ENCODE results near the gene PRR20G.

Gene PRR20G

GRCh38 chr3:127252446-127252845, 35.4 kb downstream of the PRR20G start:
- Histone ChIP-seq H3K36me3 (ENCODE audit: insufficient read depth, low read length) (no peaks in the 10 kb centered on the region), H3K4me1 (ENCODE audit: insufficient read depth, low read length) (no peaks in the 10 kb centered on the region), H3K9ac (ENCODE audit: low read length) (no peak overlapping the region)

GRCh38 chr3:127250032-127250431, 37.8 kb downstream of the PRR20G start:
- H3K9ac ChIP-seq (ENCODE audit: low read length) = no peak overlapping the region
- no peak overlapping the region for H3K4me3 ChIP-seq (ENCODE audit: low read depth in 1 of 2, low read length in 2 of 2)
- no peaks in the 10 kb centered on the region for H3K36me3 ChIP-seq (ENCODE audit: insufficient read depth, low read length)
- no peaks in the 10 kb centered on the region for H3K9me3 ChIP-seq (ENCODE audit: low read length)
- H3K4me1 ChIP-seq (ENCODE audit: insufficient read depth, low read length) = no peaks in the 10 kb centered on the region
- H3K27ac ChIP-seq (ENCODE audit: low read depth, low read length) = no peak overlapping the region
- H3K27me3 ChIP-seq (ENCODE audit: control insufficient read depth in 1 of 2, insufficient read depth in 2 of 2, low read length in 2 of 2) = no peaks in the 10 kb centered on the region

More at GRCh38 chr3:127252446-127252845, 35.4 kb downstream of the PRR20G start:
- no peaks in the 10 kb centered on the region for H3K9me3 ChIP-seq (ENCODE audit: low read length)
- no peak overlapping the region for H3K4me3 ChIP-seq (ENCODE audit: low read depth in 1 of 2, low read length in 2 of 2)
- no peaks in the 10 kb centered on the region for H3K27me3 ChIP-seq (ENCODE audit: control insufficient read depth in 1 of 2, insufficient read depth in 2 of 2, low read length in 2 of 2)
- H3K27ac ChIP-seq (ENCODE audit: low read depth, low read length) = no peak overlapping the region

GRCh38 chr3:127247292-127247691, 40.6 kb downstream of the PRR20G start:
- H3K9me3 ChIP-seq (ENCODE audit: low read length) = no peaks in the 10 kb centered on the region
- H3K9ac ChIP-seq (ENCODE audit: low read length) = no peak overlapping the region
- no peak overlapping the region for H3K4me3 ChIP-seq (ENCODE audit: low read depth in 1 of 2, low read length in 2 of 2)
- H3K27ac ChIP-seq (ENCODE audit: low read depth, low read length) = no peak overlapping the region
- H3K27me3 ChIP-seq (ENCODE audit: control insufficient read depth in 1 of 2, insufficient read depth in 2 of 2, low read length in 2 of 2) = no peaks in the 10 kb centered on the region
- H3K4me1 ChIP-seq (ENCODE audit: insufficient read depth, low read length) = no peaks in the 10 kb centered on the region
- H3K36me3 ChIP-seq (ENCODE audit: insufficient read depth, low read length) = no peaks in the 10 kb centered on the region

- no peak overlapping the region for H3K9ac ChIP-seq (ENCODE audit: low read length)
- H3K4me1 ChIP-seq (ENCODE audit: insufficient read depth, low read length) = no peaks in the 10 kb centered on the region
- no peak overlapping the region for H3K27ac ChIP-seq (ENCODE audit: low read depth, low read length)
- H3K9me3 ChIP-seq (ENCODE audit: low read length) = no peaks in the 10 kb centered on the region
- no peak overlapping the region for H3K4me3 ChIP-seq (ENCODE audit: low read depth in 1 of 2, low read length in 2 of 2)
- H3K27me3 ChIP-seq (ENCODE audit: control insufficient read depth in 1 of 2, insufficient read depth in 2 of 2, low read length in 2 of 2) = no peaks in the 10 kb centered on the region
- H3K36me3 ChIP-seq (ENCODE audit: insufficient read depth, low read length) = no peaks in the 10 kb centered on the region
Measured at GRCh38 chr3:127238602-127239001, 49.2 kb downstream of the PRR20G start.

- Histone ChIP-seq H3K4me1 (ENCODE audit: insufficient read depth, low read length) (no peaks in the 10 kb centered on the region), H3K27me3 (ENCODE audit: control insufficient read depth in 1 of 2, insufficient read depth in 2 of 2, low read length in 2 of 2) (no peaks in the 10 kb centered on the region), H3K9me3 (ENCODE audit: low read length) (no peaks in the 10 kb centered on the region), H3K27ac (ENCODE audit: low read depth, low read length) (no peak overlapping the region), H3K4me3 (ENCODE audit: low read depth in 1 of 2, low read length in 2 of 2) (no peak overlapping the region), H3K9ac (ENCODE audit: low read length) (no peak overlapping the region), H3K36me3 (ENCODE audit: insufficient read depth, low read length) (no peaks in the 10 kb centered on the region)
Measured at GRCh38 chr3:127237835-127238234, 50.0 kb downstream of the PRR20G start.

- no peak overlapping the region for H3K9ac ChIP-seq (ENCODE audit: low read length)
- H3K4me3 ChIP-seq (ENCODE audit: low read depth in 1 of 2, low read length in 2 of 2) = no peak overlapping the region
- no peaks in the 10 kb centered on the region for H3K27me3 ChIP-seq (ENCODE audit: control insufficient read depth in 1 of 2, insufficient read depth in 2 of 2, low read length in 2 of 2)
- no peaks in the 10 kb centered on the region for H3K4me1 ChIP-seq (ENCODE audit: insufficient read depth, low read length)
- no peaks in the 10 kb centered on the region for H3K36me3 ChIP-seq (ENCODE audit: insufficient read depth, low read length)
- no peak overlapping the region for H3K27ac ChIP-seq (ENCODE audit: low read depth, low read length)
- H3K9me3 ChIP-seq (ENCODE audit: low read length) = no peaks in the 10 kb centered on the region
Measured at GRCh38 chr3:127235706-127236105, 52.1 kb downstream of the PRR20G start.

GRCh38 chr3:127234778-127235177, 53.1 kb downstream of the PRR20G start:
- Histone ChIP-seq H3K4me1 (ENCODE audit: insufficient read depth, low read length) (no peaks in the 10 kb centered on the region), H3K9ac (ENCODE audit: low read length) (no peak overlapping the region), H3K27me3 (ENCODE audit: control insufficient read depth in 1 of 2, insufficient read depth in 2 of 2, low read length in 2 of 2) (no peaks in the 10 kb centered on the region), H3K27ac (ENCODE audit: low read depth, low read length) (no peak overlapping the region), H3K36me3 (ENCODE audit: insufficient read depth, low read length) (no peaks in the 10 kb centered on the region), H3K4me3 (ENCODE audit: low read depth in 1 of 2, low read length in 2 of 2) (no peak overlapping the region), H3K9me3 (ENCODE audit: low read length) (no peaks in the 10 kb centered on the region)

Measured in muscle layer of colon (tissue), 2 donors.